Endothelial cell (in vitro differentiated cells): Measurements from ENCODE around the gene STX19. TPM values are rescaled to one million over a fixed set of nuclear protein-coding genes. Genes with fewer than 3 reads are reported as not detected.

Experiments used
- DNase-seq: peaks from one replicate; pipeline ENCODE4 v3.0.0; 2021; ENCODE audit warnings: low spot score
- H3K27ac Mint-ChIP-seq: one replicate; pipeline ENCODE4 v1.8.0; 2021; ENCODE audit warnings: mixed read lengths, inconsistent platforms; ENCODE audit not compliant: unreplicated experiment
- H3K27me3 Mint-ChIP-seq: one replicate; pipeline ENCODE4 v1.8.0; 2021; ENCODE audit warnings: mild to moderate bottlenecking, moderate library complexity, mixed read lengths, inconsistent platforms; ENCODE audit not compliant: unreplicated experiment
- H3K36me3 Mint-ChIP-seq: one replicate; pipeline ENCODE4 v1.8.0; 2021; ENCODE audit warnings: mild to moderate bottlenecking, low read depth, mixed read lengths, inconsistent platforms; ENCODE audit not compliant: unreplicated experiment
- H3K4me1 Mint-ChIP-seq: one replicate; pipeline ENCODE4 v1.8.0; 2021; ENCODE audit warnings: mild to moderate bottlenecking, mixed read lengths, inconsistent platforms; ENCODE audit not compliant: unreplicated experiment
- H3K4me3 Mint-ChIP-seq: one replicate; pipeline ENCODE4 v1.8.0; 2021; ENCODE audit warnings: mild to moderate bottlenecking, mixed read lengths, inconsistent platforms; ENCODE audit not compliant: unreplicated experiment
- H3K9me3 Mint-ChIP-seq: one replicate; pipeline ENCODE4 v1.8.0; 2021; ENCODE audit warnings: mixed read lengths, inconsistent platforms; ENCODE audit not compliant: unreplicated experiment
- CTCF ChIP-seq: fragments of 200-600 bp; sonication (generic); IDR thresholded peaks from one replicate; pipeline ENCODE4 v1.5.0; 2021; ENCODE audit warnings: antibody characterized with exemption; ENCODE audit not compliant: unreplicated experiment
- total RNA-seq: library from RNA; stranded (reverse); fragmentation: NEBNext Ultra II Directional; extraction: Animal tissue kit (Norgen Biotek cat#: 25700); gene quantifications from one replicate; pipeline ENCODE4 v1.2.1, GENCODE V29; 2021; ENCODE audit not compliant: unreplicated experiment

STX19 gene
- total RNA-seq, 1 donor from 2014 or later: not detected

- H3K27me3 Mint-ChIP-seq: no peaks in the 10 kb centered on the region
- H3K9me3 Mint-ChIP-seq: no peaks in the 10 kb centered on the region
- no peak overlapping the region for H3K27ac Mint-ChIP-seq
- H3K4me1 Mint-ChIP-seq: peaks cover 3% of the 10 kb centered on the region
- TF ChIP-seq CTCF: no peak
- DNase-seq: no peak
- peaks cover 9% of the 10 kb centered on the region for H3K36me3 Mint-ChIP-seq
- H3K4me3 Mint-ChIP-seq: no peak overlapping the region
These were observed 13.4 kb downstream of the STX19 start for GRCh38 chr3:94015025-94015424.

GRCh38 chr3:94012185-94012584, 16.2 kb downstream of the STX19 start:
- no peak for DNase-seq
- peaks cover 9% of the 10 kb centered on the region for H3K36me3 Mint-ChIP-seq
- no peak overlapping the region for H3K4me3 Mint-ChIP-seq
- no peaks in the 10 kb centered on the region for H3K9me3 Mint-ChIP-seq
- no peaks in the 10 kb centered on the region for H3K27me3 Mint-ChIP-seq
- H3K4me1 Mint-ChIP-seq: peaks cover 3% of the 10 kb centered on the region
- TF ChIP-seq CTCF: no peak
- H3K27ac Mint-ChIP-seq: no peak overlapping the region

- Mint-ChIP-seq H3K4me1 (peaks cover 3% of the 10 kb centered on the region), H3K9me3 (no peaks in the 10 kb centered on the region), H3K4me3 (no peak overlapping the region), H3K27ac (no peak overlapping the region), H3K27me3 (no peaks in the 10 kb centered on the region), H3K36me3 (peaks cover 11% of the 10 kb centered on the region)
- TF ChIP-seq CTCF: no peak
- no peak for DNase-seq
These were observed 17.1 kb downstream of the STX19 start for GRCh38 chr3:94011233-94011711.

- no peak for DNase-seq
- Mint-ChIP-seq H3K27me3 (no peaks in the 10 kb centered on the region), H3K36me3 (peaks cover 12% of the 10 kb centered on the region), H3K4me3 (no peak overlapping the region), H3K9me3 (no peaks in the 10 kb centered on the region), H3K4me1 (peaks cover 3% of the 10 kb centered on the region), H3K27ac (no peak overlapping the region)
- no peak for TF ChIP-seq CTCF
These were observed 18.8 kb downstream of the STX19 start for GRCh38 chr3:94009608-94010007.

GRCh38 chr3:94008253-94008652, 20.1 kb downstream of the STX19 start:
- H3K27ac Mint-ChIP-seq: no peak overlapping the region
- H3K4me3 Mint-ChIP-seq: no peak overlapping the region
- no peak for DNase-seq
- no peaks in the 10 kb centered on the region for H3K9me3 Mint-ChIP-seq
- H3K27me3 Mint-ChIP-seq: no peaks in the 10 kb centered on the region
- H3K4me1 Mint-ChIP-seq: peaks cover 3% of the 10 kb centered on the region
- TF ChIP-seq CTCF: no peak
- peaks cover 12% of the 10 kb centered on the region for H3K36me3 Mint-ChIP-seq
